Loucy (cell line): ENCODE data around the gene SORCS2.

ENCODE experiments used
- H2AFZ ChIP-seq: fragments of 200-600 bp; sonication (generic); 2 replicates; pipeline ENCODE4 v1.6.0; 2016; ENCODE audit warnings: antibody characterized with exemption, mild to moderate bottlenecking, low read length, moderate library complexity
- H3F3A ChIP-seq: fragments of 200-600 bp; 2 replicates; pipeline ENCODE4 v1.6.0; 2016; ENCODE audit warnings: antibody characterized with exemption, low read depth, mild to moderate bottlenecking
- H3K27me3 ChIP-seq: fragments of 200-600 bp; sonication (generic); 2 replicates; pipeline ENCODE4 v1.6.1; 2014; ENCODE audit warnings: low read length, mild to moderate bottlenecking; ENCODE audit not compliant: insufficient read depth, poor library complexity, severe bottlenecking
- H3K36me3 ChIP-seq: fragments of 200-600 bp; sonication (generic); 2 replicates; pipeline ENCODE4 v1.6.1; 2016; ENCODE audit warnings: low read length; ENCODE audit not compliant: insufficient read depth
- H3K4me1 ChIP-seq: fragments of 200-600 bp; sonication (generic); 2 replicates; pipeline ENCODE4 v1.5.1; 2014; ENCODE audit warnings: low read length, mild to moderate bottlenecking; ENCODE audit not compliant: insufficient read depth, poor library complexity, severe bottlenecking
- H3K4me2 ChIP-seq: fragments of 200-600 bp; sonication (generic); 2 replicates; pipeline ENCODE4 v1.6.0; 2014; ENCODE audit warnings: antibody characterized with exemption, low read length, low read depth, mild to moderate bottlenecking; ENCODE audit not compliant: poor library complexity, severe bottlenecking
- H3K4me3 ChIP-seq: fragments of 200-600 bp; sonication (generic); 2 replicates; pipeline ENCODE4 v1.5.1; 2014; ENCODE audit warnings: low read length, mild to moderate bottlenecking, mixed read lengths; ENCODE audit not compliant: poor library complexity, severe bottlenecking
- H3K79me2 ChIP-seq: fragments of 200-600 bp; sonication (generic); 2 replicates; pipeline ENCODE4 v1.6.1; 2014; ENCODE audit warnings: low read length; ENCODE audit not compliant: insufficient read depth
- H3K9ac ChIP-seq: fragments of 200-600 bp; sonication (generic); 2 replicates; pipeline ENCODE4 v1.6.0; 2014; ENCODE audit warnings: mild to moderate bottlenecking, low read depth, low read length, moderate library complexity; ENCODE audit not compliant: poor library complexity, severe bottlenecking
- H3K9me2 ChIP-seq: fragments of 200-600 bp; sonication (generic); replicated peaks from 2 replicates; pipeline ENCODE4 v1.6.1; 2016; ENCODE audit warnings: low read depth, low read length, mixed read lengths
- H3K9me3 ChIP-seq: fragments of 200-600 bp; sonication (generic); 2 replicates; pipeline ENCODE4 v1.6.1; 2014; ENCODE audit warnings: mild to moderate bottlenecking, antibody characterized with exemption, low read length, low read depth; ENCODE audit not compliant: insufficient read depth
- H4K20me1 ChIP-seq: fragments of 200-600 bp; sonication (generic); 2 replicates; pipeline ENCODE4 v1.6.0; 2014; ENCODE audit warnings: antibody characterized with exemption, low read length, mild to moderate bottlenecking; ENCODE audit not compliant: insufficient read depth, poor library complexity, severe bottlenecking
- CTCF ChIP-seq: fragments of 200-600 bp; sonication (generic); conservative IDR thresholded peaks from 2 replicates; pipeline ENCODE4 v1.5.1; 2014; ENCODE audit warnings: mild to moderate bottlenecking, antibody characterized with exemption, low read length
- EZH2phosphoT487 ChIP-seq: fragments of 200-600 bp; IDR thresholded peaks from 2 replicates; pipeline ENCODE4 v1.6.1; 2018; ENCODE audit warnings: antibody characterized with exemption, mild to moderate bottlenecking, moderate library complexity, borderline replicate concordance

Gene SORCS2

GRCh38 chr4:7299908-7300710 is 107.8 kb downstream of the SORCS2 start:
- Histone ChIP-seq H3K4me2 (no peak overlapping the region), H2AFZ (no peak overlapping the region), H3K9me3 (peaks cover 6% of the 10 kb centered on the region; the same call in 1 of the 2 replicates), H3K79me2 (no peaks in the 10 kb centered on the region), H3K27me3 (no peaks in the 10 kb centered on the region), H3K9me2 (no peaks in the 10 kb centered on the region), H3K9ac (no peak overlapping the region), H3F3A (no peaks in the 10 kb centered on the region), H3K36me3 (no peaks in the 10 kb centered on the region), H3K4me1 (no peaks in the 10 kb centered on the region), H4K20me1 (no peaks in the 10 kb centered on the region), H3K4me3 (no peak overlapping the region)
- no peak for TF ChIP-seq EZH2phosphoT487

DNA sequence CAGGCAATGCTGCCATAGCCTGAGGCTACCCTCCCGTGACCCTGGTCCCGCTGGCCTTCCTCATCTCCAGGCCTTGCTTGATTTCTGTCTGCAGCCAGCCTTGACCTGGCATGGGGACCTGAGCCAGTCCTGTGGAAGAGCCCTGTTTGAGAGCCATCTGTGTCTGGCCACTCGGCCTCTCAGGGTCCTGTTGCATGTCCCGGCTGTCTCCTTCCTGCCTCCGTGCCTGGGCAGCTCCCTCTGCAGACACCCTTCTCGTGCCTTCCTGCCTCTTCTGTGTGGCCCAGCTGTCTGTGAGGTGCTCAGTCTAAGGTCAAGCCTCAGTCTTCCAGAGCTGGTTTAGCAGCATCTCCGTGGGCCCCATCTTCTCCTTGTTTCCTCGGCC is 108.4 kb downstream of the SORCS2 start:
- H3K4me1 ChIP-seq: no peaks in the 10 kb centered on the region
- H2AFZ ChIP-seq: no peak overlapping the region
- H3K4me2 ChIP-seq: no peak overlapping the region
- H3K4me3 ChIP-seq: no peak overlapping the region
- no peaks in the 10 kb centered on the region for H3K27me3 ChIP-seq
- H3K9ac ChIP-seq: no peak overlapping the region
- no peaks in the 10 kb centered on the region for H4K20me1 ChIP-seq
- no peaks in the 10 kb centered on the region for H3F3A ChIP-seq
- no peaks in the 10 kb centered on the region for H3K79me2 ChIP-seq
- H3K9me3 ChIP-seq: peaks cover 2% of the 10 kb centered on the region; the same call in 1 of the 2 replicates
- H3K36me3 ChIP-seq: no peaks in the 10 kb centered on the region
- no peaks in the 10 kb centered on the region for H3K9me2 ChIP-seq
- no peak for TF ChIP-seq CTCF

- Histone ChIP-seq H3K9me3 (no peaks in the 10 kb centered on the region; the same call in 1 of the 2 replicates), H3K9me2 (no peaks in the 10 kb centered on the region), H3F3A (no peaks in the 10 kb centered on the region), H3K36me3 (no peaks in the 10 kb centered on the region), H3K79me2 (no peaks in the 10 kb centered on the region), H3K27me3 (no peaks in the 10 kb centered on the region), H4K20me1 (no peaks in the 10 kb centered on the region), H3K9ac (no peak overlapping the region), H2AFZ (no peak overlapping the region), H3K4me1 (no peaks in the 10 kb centered on the region), H3K4me3 (no peak overlapping the region), H3K4me2 (no peak overlapping the region)
- TF ChIP-seq EZH2phosphoT487 (no peak), CTCF (no peak)
Measured at GRCh38 chr4:7301126-7301785, 108.9 kb downstream of the SORCS2 start.
